Ectodermal cell (in vitro differentiated cells): ENCODE data around the gene ENGASE.

ENCODE experiments used
- H3K27ac ChIP-seq: 2 replicates; pipeline ENCODE4 v1.7.0; 2013; ENCODE audit warnings: mild to moderate bottlenecking, low read depth, low read length; ENCODE audit not compliant: insufficient read depth, poor library complexity, severe bottlenecking
- H3K27me3 ChIP-seq: 2 replicates; pipeline ENCODE4 v1.7.0; 2013; ENCODE audit warnings: mild to moderate bottlenecking, low read length; ENCODE audit not compliant: insufficient read depth, control insufficient read depth, poor library complexity, severe bottlenecking
- H3K36me3 ChIP-seq: one replicate; pipeline ENCODE4 v1.7.0; 2013; ENCODE audit warnings: low read length; ENCODE audit not compliant: control insufficient read depth, insufficient read depth
- H3K4me1 ChIP-seq: one replicate; pipeline ENCODE4 v1.7.0; 2013; ENCODE audit warnings: low read length; ENCODE audit not compliant: control insufficient read depth, insufficient read depth
- H3K4me3 ChIP-seq: 2 replicates; pipeline ENCODE4 v1.7.0; 2013; ENCODE audit warnings: low read depth, low read length, control low read depth; ENCODE audit not compliant: insufficient read depth
- H3K9me3 ChIP-seq: 2 replicates; pipeline ENCODE4 v1.7.0; 2013; ENCODE audit warnings: mild to moderate bottlenecking, low read length, moderate library complexity; ENCODE audit not compliant: control insufficient read depth
- WGBS, 2 experiments: methylation state at CpG; one replicate each; pipeline ENCODE4 v1.1.7; 2013; ENCODE audit warnings: missing lambda C conversion rate in 2 of 2; 5-methylcytosine and 5-hydroxymethylcytosine counted together

Gene ENGASE

DNA sequence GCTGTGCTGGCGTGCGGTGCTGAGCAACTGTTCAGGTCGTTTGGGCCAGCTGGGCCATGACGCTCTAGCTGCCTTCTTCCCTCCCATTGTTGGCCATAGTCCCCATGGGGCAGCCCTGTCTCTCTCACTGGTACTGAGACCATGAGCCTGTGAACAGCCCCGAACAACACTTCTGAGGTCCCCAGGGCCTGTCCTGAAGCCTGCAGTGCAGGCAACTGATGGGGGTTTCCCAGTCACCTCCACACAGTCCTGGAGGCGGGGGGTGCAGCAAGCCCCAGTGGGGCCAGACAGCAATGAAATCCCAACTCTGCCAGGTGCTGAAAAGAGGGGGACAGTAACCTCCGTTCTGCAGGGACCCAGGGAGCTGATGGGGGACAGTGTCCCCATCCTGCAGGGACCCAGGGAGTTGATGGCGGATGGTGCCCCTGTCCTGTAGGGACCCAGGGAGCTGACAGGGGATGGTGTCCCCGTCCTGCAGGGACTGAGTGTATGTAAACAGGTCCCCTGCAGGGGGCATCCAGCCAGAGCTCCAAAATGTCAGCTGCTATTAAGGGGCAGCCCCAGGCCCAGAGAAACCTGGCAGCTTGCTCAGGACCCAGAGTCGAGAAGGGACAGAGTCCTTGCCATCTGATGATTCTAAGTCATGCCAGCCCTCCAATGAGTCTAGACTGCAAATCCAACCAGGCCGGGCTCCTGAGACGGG lies 30.4 kb downstream of the ENGASE start:
- Histone ChIP-seq H3K27me3 (no peaks in the 10 kb centered on the region), H3K4me1 (peaks cover 9% of the 10 kb centered on the region), H3K4me3 (no peak overlapping the region), H3K27ac (no peak overlapping the region), H3K9me3 (no peaks in the 10 kb centered on the region), H3K36me3 (no peaks in the 10 kb centered on the region)
- 85 to 86% methylated on average over 12 of the region's 12 CpGs for WGBS, 2 experiments

- H3K4me1 ChIP-seq = peaks cover 6% of the 10 kb centered on the region
- H3K4me3 ChIP-seq = no peak overlapping the region
- H3K27me3 ChIP-seq = no peaks in the 10 kb centered on the region
- no peaks in the 10 kb centered on the region for H3K9me3 ChIP-seq
- no peak overlapping the region for H3K27ac ChIP-seq
- no peaks in the 10 kb centered on the region for H3K36me3 ChIP-seq
- 92 to 94% methylated on average over 14 of the region's 14 CpGs for WGBS, 2 experiments
These were observed 31.3 kb downstream of the ENGASE start for GRCh38 chr17:79105937-79106336.

GRCh38 chr17:79106958-79107357 lies 32.3 kb downstream of the ENGASE start:
- no peak overlapping the region for H3K27ac ChIP-seq
- no peaks in the 10 kb centered on the region for H3K27me3 ChIP-seq
- no peaks in the 10 kb centered on the region for H3K36me3 ChIP-seq
- no peak overlapping the region for H3K4me3 ChIP-seq
- H3K9me3 ChIP-seq = no peaks in the 10 kb centered on the region
- WGBS, 2 experiments = 94% methylated on average over 11 of the region's 11 CpGs
- no peaks in the 10 kb centered on the region for H3K4me1 ChIP-seq

DNA sequence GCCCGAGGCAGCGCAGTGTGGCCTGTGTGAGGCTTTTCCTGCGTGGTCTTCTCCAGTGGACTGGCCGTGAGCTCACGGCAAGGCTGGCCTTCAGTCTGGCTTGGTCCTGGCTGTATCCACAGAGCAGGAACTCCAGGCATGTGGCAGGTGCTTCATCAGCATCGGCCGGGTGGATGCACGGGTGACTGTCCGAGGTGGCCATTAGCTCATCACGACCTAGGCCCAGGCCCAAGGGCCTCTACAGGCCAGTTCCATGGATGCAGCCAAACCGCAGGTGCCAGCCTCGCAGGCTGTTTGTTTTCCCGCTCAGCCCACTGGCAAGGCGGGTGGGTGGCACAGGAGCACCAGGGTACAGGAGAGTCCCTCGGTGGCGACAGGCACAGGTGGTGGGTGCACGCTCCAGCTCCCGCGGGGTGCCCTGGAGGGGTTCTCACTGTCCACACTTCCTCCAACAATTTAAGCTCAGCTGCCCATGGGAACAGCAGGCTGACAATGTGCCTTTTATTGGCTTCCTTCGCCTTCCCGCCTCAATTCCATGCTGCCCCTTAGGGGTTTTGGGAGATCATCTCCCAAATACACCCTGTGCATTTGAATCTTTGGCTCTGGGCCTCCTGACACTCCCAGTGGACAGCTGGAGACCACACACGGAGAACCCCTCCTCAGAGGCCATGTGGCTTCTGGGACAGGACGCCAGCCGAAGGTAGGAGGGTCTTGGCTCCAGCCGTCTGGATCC lies 33.0 kb downstream of the ENGASE start:
- no peaks in the 10 kb centered on the region for H3K9me3 ChIP-seq
- no peaks in the 10 kb centered on the region for H3K4me1 ChIP-seq
- no peak overlapping the region for H3K4me3 ChIP-seq
- H3K27me3 ChIP-seq = no peaks in the 10 kb centered on the region
- H3K36me3 ChIP-seq = no peaks in the 10 kb centered on the region
- WGBS, 2 experiments = 93 to 94% methylated on average over 25 of the region's 25 CpGs
- H3K27ac ChIP-seq = no peak overlapping the region

GRCh38 chr17:79108232-79108850 lies 33.7 kb downstream of the ENGASE start:
- 88 to 90% methylated on average over 26 of the region's 26 CpGs for WGBS, 2 experiments
- Histone ChIP-seq H3K27ac (no peak overlapping the region), H3K4me3 (no peak overlapping the region), H3K27me3 (no peaks in the 10 kb centered on the region), H3K4me1 (no peaks in the 10 kb centered on the region), H3K36me3 (no peaks in the 10 kb centered on the region), H3K9me3 (no peaks in the 10 kb centered on the region)

DNA sequence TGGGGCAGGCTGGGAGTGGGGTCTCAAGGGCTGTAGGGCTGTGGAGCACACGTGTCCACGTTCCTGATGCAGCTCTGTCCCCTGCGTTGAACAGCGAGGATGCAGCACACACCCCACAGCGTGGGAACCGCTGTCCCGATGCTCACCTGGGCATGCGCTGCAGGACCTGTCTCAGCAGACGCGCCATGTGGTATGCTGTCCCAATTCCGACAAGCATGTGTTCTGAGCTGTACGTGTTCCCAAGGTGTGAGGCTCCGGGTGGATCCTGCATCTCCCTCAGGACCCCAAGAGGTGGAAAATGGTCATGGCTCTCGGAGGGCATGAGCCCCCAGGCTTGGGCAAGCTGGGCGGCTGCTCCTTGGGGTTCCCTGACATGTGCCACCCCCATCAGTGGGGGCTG lies 34.2 kb downstream of the ENGASE start:
- Histone ChIP-seq H3K4me1 (no peaks in the 10 kb centered on the region), H3K27ac (no peak overlapping the region), H3K27me3 (no peaks in the 10 kb centered on the region), H3K36me3 (no peaks in the 10 kb centered on the region), H3K4me3 (no peak overlapping the region), H3K9me3 (no peaks in the 10 kb centered on the region)
- 91 to 93% methylated on average over 15 of the region's 15 CpGs for WGBS, 2 experiments

GRCh38 chr17:79109584-79109983 lies 35.0 kb downstream of the ENGASE start:
- Histone ChIP-seq H3K27me3 (no peaks in the 10 kb centered on the region), H3K4me3 (no peak overlapping the region)
- 62 to 64% methylated on average over 10 of the region's 10 CpGs for WGBS, 2 experiments

GRCh38 chr17:79111097-79111496 lies 36.5 kb downstream of the ENGASE start:
- 92 to 93% methylated on average over 12 of the region's 12 CpGs for WGBS, 2 experiments
- no peak overlapping the region for H3K4me3 ChIP-seq
- H3K27me3 ChIP-seq = no peaks in the 10 kb centered on the region
- peaks cover 14% of the 10 kb centered on the region for H3K4me1 ChIP-seq
- no peak overlapping the region for H3K27ac ChIP-seq
- H3K36me3 ChIP-seq = no peaks in the 10 kb centered on the region
- no peaks in the 10 kb centered on the region for H3K9me3 ChIP-seq

More at GRCh38 chr17:79109584-79109983, 35.0 kb downstream of the ENGASE start:
- Histone ChIP-seq H3K27ac (no peak overlapping the region), H3K9me3 (no peaks in the 10 kb centered on the region), H3K4me1 (peaks cover 6% of the 10 kb centered on the region), H3K36me3 (no peaks in the 10 kb centered on the region)

GRCh38 chr17:79112471-79112870 lies 37.8 kb downstream of the ENGASE start:
- no peaks in the 10 kb centered on the region for H3K9me3 ChIP-seq
- H3K27me3 ChIP-seq = no peaks in the 10 kb centered on the region
- H3K36me3 ChIP-seq = no peaks in the 10 kb centered on the region
- 95 to 96% methylated on average over 11 of the region's 11 CpGs for WGBS, 2 experiments
- H3K4me1 ChIP-seq = peaks cover 18% of the 10 kb centered on the region
- H3K4me3 ChIP-seq = no peak overlapping the region
- H3K27ac ChIP-seq = no peak overlapping the region

DNA sequence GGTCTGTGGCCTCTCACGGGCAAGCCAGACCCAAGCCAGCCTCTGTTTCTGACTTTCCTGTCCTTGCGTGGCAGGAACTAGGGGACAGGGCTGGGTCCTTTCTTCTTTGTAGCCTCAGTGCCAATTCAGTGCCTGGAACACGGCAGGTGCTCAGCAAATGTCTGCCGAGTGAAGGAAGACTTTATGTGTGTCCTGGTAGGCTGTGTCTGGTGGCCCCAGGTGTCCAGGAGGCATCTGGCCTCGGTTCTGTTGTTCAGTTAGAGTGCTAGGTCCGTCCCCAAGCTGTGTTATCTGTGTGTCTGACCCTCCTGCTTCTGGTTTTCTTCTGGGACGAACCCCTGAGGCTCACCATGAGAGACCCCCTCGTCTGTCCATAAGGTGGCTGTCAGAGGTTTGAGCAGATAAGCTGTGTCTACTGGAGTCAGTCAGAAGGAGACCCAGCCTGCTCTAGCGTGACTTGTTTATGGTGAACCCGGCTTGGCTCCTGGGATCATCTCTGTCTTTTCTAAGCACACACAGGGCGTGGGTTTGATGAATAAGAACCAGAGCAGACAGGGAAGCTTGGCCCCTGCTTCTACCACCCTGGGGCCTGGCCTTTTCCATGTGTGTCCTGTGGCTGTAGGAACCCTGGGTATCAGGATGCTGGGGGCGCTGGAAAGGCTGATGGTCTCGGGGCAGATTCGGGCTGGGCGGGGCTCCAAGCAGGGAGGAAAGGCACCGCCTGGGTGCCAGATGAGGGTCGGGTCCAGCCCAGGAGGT lies 39.3 kb downstream of the ENGASE start:
- Histone ChIP-seq H3K4me1 (peaks cover 26% of the 10 kb centered on the region), H3K27me3 (no peaks in the 10 kb centered on the region)
- WGBS, 2 experiments = 92 to 93% methylated on average over 17 of the region's 17 CpGs

More for the DNA sequence above, 39.3 kb downstream of the ENGASE start:
- no peaks in the 10 kb centered on the region for H3K36me3 ChIP-seq
- no peak overlapping the region for H3K4me3 ChIP-seq
- no peak overlapping the region for H3K27ac ChIP-seq
- no peaks in the 10 kb centered on the region for H3K9me3 ChIP-seq
